GM12865 (cell line): Measurements from ENCODE around the gene MTUS2.

Experiments
- DNase-seq: peaks from one replicate; pipeline ENCODE4 v3.0.0; 2010; ENCODE audit warnings: low read depth
- H3K4me3 ChIP-seq: 2 replicates; pipeline ENCODE4 v1.5.1; 2011; ENCODE audit warnings: mild to moderate bottlenecking, low read depth, low read length, control low read depth
- CTCF ChIP-seq: IDR thresholded peaks from 2 replicates; pipeline ENCODE4 v1.5.1; 2011; ENCODE audit warnings: low read length, control low read depth, low read depth, inconsistent platforms; ENCODE audit not compliant: insufficient read depth; ENCODE audit errors: missing control alignments

MTUS2 gene

GRCh38 chr13:29501674-29502073 is 681.5 kb downstream of the MTUS2 start:
- no peak for DNase-seq
- no peak for TF ChIP-seq CTCF
- H3K4me3 ChIP-seq: no peak overlapping the region

DNA sequence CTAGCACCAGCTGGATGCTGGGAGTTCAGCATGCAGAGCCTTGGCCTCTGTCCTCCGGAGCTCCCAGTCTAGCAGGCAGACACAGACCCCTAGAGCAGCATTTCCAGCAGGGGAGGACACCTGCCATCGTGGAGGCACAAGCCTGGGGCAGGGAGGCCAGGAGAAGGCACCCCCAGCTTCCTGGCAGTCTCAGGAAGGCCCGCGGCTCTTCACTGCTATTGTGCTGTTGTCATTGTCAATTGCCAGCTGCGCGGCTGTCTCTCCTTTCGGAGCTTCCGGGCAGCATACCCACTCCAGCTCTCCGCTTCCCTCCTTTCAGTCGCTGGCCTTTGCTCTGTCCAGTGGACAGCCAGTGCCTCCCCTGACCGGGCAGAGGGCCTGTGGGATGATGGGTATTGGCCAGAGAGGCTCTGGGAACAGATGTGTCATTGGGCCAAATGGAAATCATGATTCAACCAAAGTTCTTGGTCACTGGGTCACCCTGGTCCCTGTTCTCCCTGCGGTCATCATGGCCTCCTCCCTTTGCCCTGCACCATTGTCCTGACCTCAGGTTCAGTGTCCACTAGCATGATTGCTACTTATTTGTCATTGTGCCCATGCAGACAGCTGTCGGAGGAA is 682.4 kb downstream of the MTUS2 start:
- H3K4me3 ChIP-seq: no peak overlapping the region
- no peak for TF ChIP-seq CTCF
- DNase-seq: no peak

- TF ChIP-seq CTCF: no peak
- no peak overlapping the region for H3K4me3 ChIP-seq
- no peak for DNase-seq
Measured at GRCh38 chr13:29503041-29503837, 683.1 kb downstream of the MTUS2 start.

- DNase-seq: no peak
- TF ChIP-seq CTCF: no peak
- no peak overlapping the region for H3K4me3 ChIP-seq
Measured at GRCh38 chr13:29504691-29505090, 684.6 kb downstream of the MTUS2 start.

- DNase-seq: no peak
Measured at GRCh38 chr13:29505511-29505910, 685.4 kb downstream of the MTUS2 start.

GRCh38 chr13:29505950-29506349 is 685.8 kb downstream of the MTUS2 start:
- no peak for TF ChIP-seq CTCF
- DNase-seq: no peak
- H3K4me3 ChIP-seq: no peak overlapping the region

More at GRCh38 chr13:29505511-29505910, 685.4 kb downstream of the MTUS2 start:
- no peak overlapping the region for H3K4me3 ChIP-seq
- TF ChIP-seq CTCF: no peak
